Heart left ventricle (tissue), 16 donors: ENCODE measurements around the gene PLD4. TPM values are rescaled to one million over a fixed set of nuclear protein-coding genes. Genes with fewer than 3 reads are reported as not detected.

Source experiments
- ATAC-seq, 4 donors: fragments of 200-7000 bp; cut with Tn5 transposase; one replicate each; pipeline ENCODE4 v1.9.1; 2020 to 2022; ENCODE audit warnings: moderate library complexity in 4 of 4, mild to moderate bottlenecking in 3 of 4, moderate number of reproducible peaks in 1 of 4
- DNase-seq, 5 donors: peaks; one replicate each; pipeline ENCODE4 v3.0.0-alpha.2; 2020
- H3K27ac ChIP-seq, 12 donors: fragments of 200-600 bp; sonication (generic) in 4 of 12; one replicate each; pipeline versions ENCODE4 v1.5.0 to v1.8.0; 2016 to 2022; ENCODE audit warnings: mild to moderate bottlenecking in 2 of 12
- H3K27me3 ChIP-seq, 9 donors: fragments of 200-600 bp; sonication (generic) in 2 of 9; one replicate each; pipeline versions ENCODE4 v1.5.1 to v1.8.0; 2016 to 2022; ENCODE audit warnings: mild to moderate bottlenecking in 3 of 9
- H3K36me3 ChIP-seq, 9 donors: fragments of 200-600 bp; sonication (generic) in 2 of 9; one replicate each; pipeline versions ENCODE4 v1.5.0 to v1.8.0; 2018 to 2022; ENCODE audit warnings: mild to moderate bottlenecking in 2 of 9
- H3K4me1 ChIP-seq, 12 donors: fragments of 200-600 bp; sonication (generic) in 4 of 12; one replicate each; pipeline versions ENCODE4 v1.5.0 to v1.8.0; 2016 to 2022; ENCODE audit warnings: mild to moderate bottlenecking in 3 of 12
- H3K4me3 ChIP-seq, 12 donors: fragments of 200-600 bp; sonication (generic) in 4 of 12; one replicate each; pipeline versions ENCODE4 v1.5.0 to v1.8.0; 2017 to 2022; ENCODE audit warnings: mild to moderate bottlenecking in 9 of 12, moderate library complexity in 4 of 12
- H3K9me3 ChIP-seq, 12 donors: fragments of 200-600 bp; sonication (generic) in 4 of 12; one replicate each; pipeline versions ENCODE4 v1.5.0 to v1.8.0; 2016 to 2022; ENCODE audit warnings: mild to moderate bottlenecking in 1 of 12
- POLR2A ChIP-seq, 2 donors: fragments of 450-650 bp; IDR thresholded peaks; one replicate each; pipeline ENCODE4 v1.6.1; 2017; ENCODE audit warnings: antibody characterized with exemption in 2 of 2, mild to moderate bottlenecking in 2 of 2, moderate library complexity in 2 of 2
- WGBS, 4 donors: extraction: QIAGEN DNeasy Blood & Tissue Kit in 2 of 4; methylation state at CpG; one replicate each; pipeline versions ENCODE4 v1.1.5 to v1.1.7; 2013 to 2018; 5-methylcytosine and 5-hydroxymethylcytosine counted together
- intact Hi-C, 10 donors: fragments of 100-400 bp; cut with DNase I; formaldehyde crosslinking; loops; one replicate each; pipeline versions ENCODE4 v1.11.1 to v1.14.2; 2022
- polyA plus RNA-seq, 2 donors: library from polyadenylated mRNA; stranded (reverse); fragments of 200-250 nt; gene quantifications; one replicate each; pipeline ENCODE4 v1.2.3, GENCODE V29; 2013
- total RNA-seq, 9 donors: library from RNA; depleted of rRNA in 2 of 9; stranded (reverse); fragments of >200 nt in 2 of 9; fragmentation: NEBNext Ultra II Directional in 3 of 9; extraction: Animal tissue kit (Norgen Biotek cat#: 25700) in 3 of 9; gene quantifications; one replicate each; pipeline versions ENCODE4 v1.1.0 to v1.2.4, GENCODE V29; 2016 to 2023
- TF ChIP-seq, protein P1 (sequence below), 12 donors: fragments of 200-600 bp; sonication (generic) in 4 of 12; IDR thresholded peaks; one replicate each; pipeline versions ENCODE4 v1.5.0 to v1.8.0; 2018 to 2022; ENCODE audit warnings: antibody characterized with exemption in 12 of 12, mild to moderate bottlenecking in 5 of 12
- donor health status: ischemic (EF 13 %, LVEDD 7.1; RV severe dilation, severe dysfunction).
- donor health status: healthy with polysubstance abuse.
- donor health status: DM: no; HTN: yes; CAD: no.
- donor health status: DM: no; HTN: no; CAD: no.
- donor health status: ischemic (EF 25% LVEDD 6.9; RV normal size, moderate dysfunction).
- donor health status: ischemic (EF 25% LVEDD 5.7; RV mildly dilated, moderate dysfunction).
- donor health status: healthy.
- donor health status: DM: yes; HTN: yes; CAD: no.
- donor health status: ischemic (EF 35%, LVEDD 5.7; RV mildly dilated, moderate dysfunction).
- donor health status: nonischemic (EF 11% LVEDD 7.7; RV severe dilation, severe dysfunction).
- donor health status: DM: yes; HTN: yes; CAD: no.
- donor health status: PGD.
- donor health status: ischemic (EF 29% LVEDD 5.4; RV normal size, mild dysfunction).
- donor health status: nonischemic (EF 23%, LVEDD 6.1; RV moderate dilation, normal function).

The PLD4 gene
- total and polyA plus RNA-seq, 11 donors = 0.12 to 1.5 (median 0.33) TPM; not detected in 5

DNA sequence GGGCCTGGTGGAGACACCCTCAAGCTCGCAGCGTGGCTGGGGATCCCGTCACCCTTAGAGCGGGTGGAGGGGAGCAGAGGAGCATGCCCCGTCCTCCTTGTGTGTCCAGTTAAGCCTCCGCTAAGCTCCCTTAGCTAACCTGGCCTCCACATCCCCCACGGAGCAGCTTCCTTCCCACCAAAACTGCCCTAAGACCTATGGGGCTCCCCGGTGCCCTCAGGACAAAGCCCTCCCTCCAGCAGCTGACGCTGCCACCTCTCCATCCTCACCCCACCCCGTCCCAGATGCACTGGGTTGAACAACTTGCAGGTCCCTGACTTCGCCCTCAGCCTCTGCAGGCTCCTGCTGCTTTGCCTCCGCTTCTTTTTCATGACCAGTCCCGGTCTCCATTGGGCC is 49.5 kb downstream of the PLD4 start:
- Histone ChIP-seq H3K9me3 (no peaks in the 10 kb centered on the region), H3K27me3 (peaks cover 0 to 20% (median 0%) of the 10 kb centered on the region in 9 donors), H3K4me3 (peak overlapping the region in 3 of 12 donors; percentile 8 to 18 (median 17)), H3K4me1 (peaks cover 8 to 79% (median 47%) of the 10 kb centered on the region in 12 donors), H3K36me3 (no peaks in the 10 kb centered on the region), H3K27ac (peak overlapping the region in 11 of 12 donors; percentile 15 to 94 (median 75))
- ATAC-seq (no peak), DNase-seq (peak in 2 of 5 donors; percentile 24 to 55)
- intact Hi-C loops = loop anchor here in 2 of 10 donors (2.0 to 10.0 kb wide), 2 partner anchors 75 to 231 kb away; no protein-coding TSS in a partner anchor
- TF ChIP-seq, protein P1, sequence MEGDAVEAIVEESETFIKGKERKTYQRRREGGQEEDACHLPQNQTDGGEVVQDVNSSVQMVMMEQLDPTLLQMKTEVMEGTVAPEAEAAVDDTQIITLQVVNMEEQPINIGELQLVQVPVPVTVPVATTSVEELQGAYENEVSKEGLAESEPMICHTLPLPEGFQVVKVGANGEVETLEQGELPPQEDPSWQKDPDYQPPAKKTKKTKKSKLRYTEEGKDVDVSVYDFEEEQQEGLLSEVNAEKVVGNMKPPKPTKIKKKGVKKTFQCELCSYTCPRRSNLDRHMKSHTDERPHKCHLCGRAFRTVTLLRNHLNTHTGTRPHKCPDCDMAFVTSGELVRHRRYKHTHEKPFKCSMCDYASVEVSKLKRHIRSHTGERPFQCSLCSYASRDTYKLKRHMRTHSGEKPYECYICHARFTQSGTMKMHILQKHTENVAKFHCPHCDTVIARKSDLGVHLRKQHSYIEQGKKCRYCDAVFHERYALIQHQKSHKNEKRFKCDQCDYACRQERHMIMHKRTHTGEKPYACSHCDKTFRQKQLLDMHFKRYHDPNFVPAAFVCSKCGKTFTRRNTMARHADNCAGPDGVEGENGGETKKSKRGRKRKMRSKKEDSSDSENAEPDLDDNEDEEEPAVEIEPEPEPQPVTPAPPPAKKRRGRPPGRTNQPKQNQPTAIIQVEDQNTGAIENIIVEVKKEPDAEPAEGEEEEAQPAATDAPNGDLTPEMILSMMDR (IDR thresholded peaks at IDR 0.05) = no peak
- no peak for TF ChIP-seq POLR2A (IDR thresholded peaks at IDR 0.05)
- WGBS, 4 donors = 56 to 75% (median 63%) methylated on average over 13 of the region's 13 CpGs

- intact Hi-C loops = loop anchor here in 6 of 10 donors (2.0 to 10.0 kb wide), 6 partner anchors 37 to 230 kb away; partner anchors contain the start of gene CDCA4 (in 1 of the 6)
- Histone ChIP-seq H3K4me3 (no peak overlapping the region), H3K4me1 (peaks cover 8 to 81% (median 47%) of the 10 kb centered on the region in 12 donors), H3K9me3 (no peaks in the 10 kb centered on the region), H3K27me3 (peaks cover 0 to 20% (median 0%) of the 10 kb centered on the region in 9 donors), H3K27ac (peak overlapping the region in 7 of 12 donors; percentile 45 to 94 (median 62)), H3K36me3 (no peaks in the 10 kb centered on the region)
- DNase-seq = peak in 4 of 5 donors; percentile 7 to 26 (median 20)
- TF ChIP-seq, protein P1 (IDR thresholded peaks at IDR 0.05) = no peak
- no peak for TF ChIP-seq POLR2A (IDR thresholded peaks at IDR 0.05)
- ATAC-seq = no peak
- 93 to 95% (median 94%) methylated on average over 11 to 14 of the region's 14 CpGs for WGBS, 4 donors
Measured at GRCh38 chr14:104974665-104975390, 50.1 kb downstream of the PLD4 start.

- H3K36me3 ChIP-seq = no peaks in the 10 kb centered on the region
- ATAC-seq (no peak), DNase-seq (peak in 3 of 5 donors; percentile 8 to 55 (median 24))
- TF ChIP-seq, protein P1 (IDR thresholded peaks at IDR 0.05) = no peak
- TF ChIP-seq POLR2A (IDR thresholded peaks at IDR 0.05) = no peak
- H3K4me1 ChIP-seq = peaks cover 8 to 79% (median 47%) of the 10 kb centered on the region in 12 donors
- no peak overlapping the region for H3K4me3 ChIP-seq
- no peaks in the 10 kb centered on the region for H3K9me3 ChIP-seq
- peak overlapping the region in 1 of 12 donors; percentile 94 for H3K27ac ChIP-seq
- intact Hi-C loops = loop anchor here (1.0 to 10.0 kb wide), 11 partner anchors 37 to 229 kb away; partner anchors contain the start of gene CDCA4 (in 1 of the 10)
- WGBS, 4 donors = 53 to 77% (median 58%) methylated on average over 6 to 21 of the region's 21 CpGs
- peaks cover 0 to 20% (median 0%) of the 10 kb centered on the region in 9 donors for H3K27me3 ChIP-seq
Measured at GRCh38 chr14:104975481-104976197, 51.0 kb downstream of the PLD4 start.
